NCI-H1694 (cell line): ENCODE measurements around the gene KRT24.

ENCODE experiments used
- DNase-seq: peaks from one replicate; lab custom pipeline; 2025; lab: John Stamatoyannopoulos, UW

Gene KRT24

GRCh38 chr17:40694584-40694983, 9.0 kb downstream of the KRT24 start:
- DNase-seq, result no peak

GRCh38 chr17:40687106-40687505, 16.4 kb downstream of the KRT24 start:
- DNase-seq, result no peak

DNA sequence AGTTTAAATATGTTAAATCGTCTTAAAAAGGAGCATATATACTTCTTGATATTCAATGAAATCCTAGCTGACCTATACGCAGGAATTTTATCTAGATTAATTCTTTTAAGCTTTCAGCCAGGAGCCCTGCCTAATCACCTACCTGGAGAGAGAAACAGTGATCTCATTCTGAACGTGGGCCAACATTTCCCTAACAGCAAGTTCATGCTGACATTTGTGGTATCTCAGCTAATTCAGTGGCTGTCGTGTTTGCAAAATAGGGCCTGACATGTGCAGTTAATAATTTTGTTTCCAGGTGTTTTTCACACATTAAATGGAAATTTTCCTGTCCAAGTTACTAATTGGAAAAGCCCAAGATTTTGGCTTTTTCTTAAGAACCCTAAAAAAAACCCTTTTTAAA, 17.4 kb downstream of the KRT24 start:
- DNase-seq, result no peak

GRCh38 chr17:40680998-40681397, 22.6 kb downstream of the KRT24 start:
- no peak for DNase-seq

DNA sequence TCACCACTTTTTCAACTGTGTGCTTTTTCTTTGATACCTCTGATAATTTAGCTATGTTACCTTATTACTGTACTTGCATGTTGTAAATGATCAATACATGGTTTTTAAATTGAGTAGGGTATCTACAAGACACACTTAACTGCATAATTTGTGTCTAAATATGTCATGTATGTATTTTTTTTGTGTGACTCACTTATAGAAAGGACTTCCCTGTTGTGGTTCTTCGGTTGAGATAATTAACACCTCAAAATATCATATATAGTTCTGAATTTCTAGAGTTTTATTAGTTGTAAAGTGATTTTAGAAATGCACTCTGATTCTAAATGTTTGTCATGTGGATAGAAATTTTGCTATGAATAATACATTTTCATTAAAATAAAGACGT, 24.0 kb downstream of the KRT24 start:
- no peak for DNase-seq

DNA sequence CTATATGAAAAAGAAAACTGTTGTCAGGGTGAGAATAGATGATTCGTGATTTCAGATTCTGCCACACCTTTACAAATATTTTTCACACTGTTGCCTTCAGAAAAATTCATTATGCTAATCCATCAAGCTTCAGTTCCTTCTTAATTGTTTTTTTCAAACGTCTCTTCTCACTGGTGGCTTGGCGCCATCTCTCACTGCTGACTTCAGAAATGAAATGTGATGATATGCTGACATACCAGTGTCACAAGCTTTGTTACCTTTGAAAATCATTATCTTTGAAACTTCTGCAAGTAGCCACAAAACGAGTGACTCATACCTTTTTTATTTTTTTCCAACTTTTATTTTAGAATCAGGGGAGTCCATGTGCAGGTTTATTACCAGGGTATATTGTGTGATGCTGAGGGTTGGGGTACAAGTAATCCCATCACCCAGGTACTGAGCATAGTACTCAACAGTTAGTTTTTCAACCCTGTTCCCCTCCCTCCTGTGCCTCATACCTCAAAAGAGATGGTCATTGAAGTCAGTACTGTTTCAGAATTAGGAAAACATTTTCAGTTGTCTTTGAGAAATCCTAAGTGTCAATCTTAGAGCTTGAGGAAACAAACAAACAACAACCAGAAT, 24.5 kb downstream of the KRT24 start:
- DNase-seq, result no peak

- no peak for DNase-seq
Observed at GRCh38 chr17:40675905-40676304, 27.6 kb downstream of the KRT24 start.

- DNase-seq, result no peak
Observed at GRCh38 chr17:40672654-40673053, 30.9 kb downstream of the KRT24 start.

DNA sequence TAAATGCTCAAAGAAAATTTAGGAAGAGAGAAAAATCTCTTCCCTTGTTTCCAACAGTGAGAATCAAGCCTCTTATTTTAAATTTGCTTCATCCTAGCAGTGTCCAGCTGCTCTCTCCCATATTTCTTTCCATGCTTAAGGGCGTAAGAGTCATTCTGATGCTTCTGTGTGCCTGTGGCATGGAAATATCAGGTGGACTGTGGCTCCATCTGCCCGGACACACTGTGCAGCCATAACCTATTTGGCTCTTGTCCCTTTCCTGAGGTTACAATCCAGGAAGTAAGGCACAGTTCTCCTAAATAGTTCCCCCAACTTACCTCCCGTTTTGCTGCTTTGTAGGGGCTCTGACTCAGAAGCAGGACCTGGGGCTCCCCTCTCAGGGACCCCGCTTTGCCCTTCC, 32.3 kb downstream of the KRT24 start:
- DNase-seq, result no peak

- DNase-seq, result no peak
Observed at GRCh38 chr17:40666331-40666730, 37.2 kb downstream of the KRT24 start.

- no peak for DNase-seq
Observed at GRCh38 chr17:40664582-40665333, 38.8 kb downstream of the KRT24 start, which contains the start of gene KRT222. KRT222 (minus strand) TSS chr17:40665177; CDS start chr17:40665099, 78 bp downstream.

GRCh38 chr17:40663252-40663651, 40.3 kb downstream of the KRT24 start:
- DNase-seq, result no peak

- no peak for DNase-seq
Observed at GRCh38 chr17:40659911-40660310, 43.6 kb downstream of the KRT24 start.

DNA sequence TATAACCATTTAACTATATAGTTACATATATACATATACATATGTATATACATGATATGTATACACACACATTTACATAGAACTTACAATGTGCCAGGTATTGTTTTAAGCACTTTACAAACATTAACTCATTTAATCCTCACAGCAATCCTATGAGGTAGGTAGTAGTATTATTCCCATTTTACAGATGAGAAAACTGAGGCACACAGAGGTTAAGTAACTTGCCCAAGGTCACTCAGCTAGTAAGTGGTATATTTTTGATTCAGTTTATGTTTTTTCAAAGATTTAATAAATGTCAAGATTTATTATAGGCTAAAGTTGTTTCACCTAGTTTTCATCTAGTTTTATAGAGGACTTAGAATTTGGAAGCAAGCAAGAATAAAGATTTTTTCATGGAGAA, 45.2 kb downstream of the KRT24 start:
- no peak for DNase-seq

DNA sequence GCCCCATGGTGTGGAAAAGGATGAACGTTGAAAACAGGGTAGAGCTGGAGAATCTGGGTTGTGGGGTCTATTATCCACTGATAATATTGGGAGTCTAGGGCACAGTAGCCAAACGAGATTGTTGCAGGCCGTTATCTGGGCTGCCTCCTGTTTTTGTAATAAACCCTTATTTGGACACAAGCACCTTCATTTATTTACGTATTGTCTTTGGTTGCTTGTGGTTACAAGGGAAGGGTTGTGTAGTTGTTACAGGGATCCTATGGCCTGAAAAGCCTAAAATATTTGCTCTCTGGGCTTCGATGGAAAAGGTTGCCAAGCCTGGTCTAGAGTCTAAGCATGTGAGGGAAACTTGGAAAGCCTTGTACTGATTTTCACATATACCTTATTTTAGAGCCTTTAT, 51.6 kb downstream of the KRT24 start:
- no peak for DNase-seq

- no peak for DNase-seq
Observed at GRCh38 chr17:40648384-40648968, 55.1 kb downstream of the KRT24 start.
